ENCODE results near the gene BCAN. TPM values are rescaled to one million over a fixed set of nuclear protein-coding genes. Genes with fewer than 3 reads are reported as not detected.

BCAN gene
- total RNA-seq, 1 donor from 2014 or later: not detected

- intact Hi-C loops (cut with micrococcal nuclease): loop anchor here (5.0 kb wide), 2 partner anchors 86 to 219 kb away; no protein-coding TSS in a partner anchor
- DNase-seq (ENCODE audit: low spot score): no peak
- Mint-ChIP-seq H3K4me1 (ENCODE audit: low read depth) (peaks cover 23% of the 10 kb centered on the region), H3K27ac (no peak overlapping the region), H3K9me3 (no peaks in the 10 kb centered on the region), H3K36me3 (ENCODE audit: low read depth) (no peaks in the 10 kb centered on the region), H3K27me3 (ENCODE audit: insufficient read depth) (peaks cover 37% of the 10 kb centered on the region), H3K4me3 (no peak overlapping the region)
These were observed 66.3 kb downstream of the BCAN start for GRCh38 chr1:156708218-156708661.

GRCh38 chr1:156709031-156709430 lies 67.1 kb downstream of the BCAN start:
- Mint-ChIP-seq H3K36me3 (ENCODE audit: low read depth) (no peaks in the 10 kb centered on the region), H3K4me3 (no peak overlapping the region), H3K27me3 (ENCODE audit: insufficient read depth) (peaks cover 29% of the 10 kb centered on the region), H3K9me3 (no peaks in the 10 kb centered on the region), H3K4me1 (ENCODE audit: low read depth) (peaks cover 22% of the 10 kb centered on the region), H3K27ac (no peak overlapping the region)
- DNase-seq (ENCODE audit: low spot score): no peak
- intact Hi-C loops (cut with micrococcal nuclease): loop anchor here (5.0 kb wide), 2 partner anchors 87 to 218 kb away; no protein-coding TSS in a partner anchor

Other genes starting within 250 kb of the BCAN start
- gene MEF2D, start 141.3 kb upstream of the BCAN start, total RNA-seq: 36.3 and 37.0 TPM in 2 replicates
- gene IQGAP3, start 69.6 kb upstream of the BCAN start, total RNA-seq: 10.3 and 11.2 TPM in 2 replicates
- gene TTC24, start 62.4 kb upstream of the BCAN start, total RNA-seq: 3.7 and 4.1 TPM in 2 replicates
- 77.8 and 78.0 TPM in 2 replicates for gene NAXE, start 50.3 kb upstream of the BCAN start, total RNA-seq
- 102 and 104 TPM in 2 replicates for gene GPATCH4, start 40.6 kb upstream of the BCAN start, total RNA-seq
- gene HAPLN2, start 22.7 kb upstream of the BCAN start, total RNA-seq: not detected in 2 replicates
- gene NES, start 35.3 kb downstream of the BCAN start, total RNA-seq: not detected in 2 replicates
- gene CRABP2, start 63.5 kb downstream of the BCAN start, total RNA-seq: 1.4 and 1.6 TPM in 2 replicates
- 31.6 and 38.9 TPM in 2 replicates for gene METTL25B, start 86.4 kb downstream of the BCAN start, total RNA-seq
- gene ISG20L2, start 86.6 kb downstream of the BCAN start, total RNA-seq: 73.7 and 81.5 TPM in 2 replicates
- 132 and 135 TPM in 2 replicates for gene MRPL24, start 99.0 kb downstream of the BCAN start, total RNA-seq
- 371 and 374 TPM in 2 replicates for gene HDGF, start 109.6 kb downstream of the BCAN start, total RNA-seq
- gene PRCC, start 125.4 kb downstream of the BCAN start, total RNA-seq: 117 TPM in 2 replicates
- 283 and 286 TPM in 2 replicates for gene SH2D2A, start 174.7 kb downstream of the BCAN start, total RNA-seq
- 0.65 and 0.78 TPM in 2 replicates for gene INSRR, start 217.0 kb downstream of the BCAN start, total RNA-seq
- gene NTRK1, start 218.7 kb downstream of the BCAN start, total RNA-seq: 49.1 and 49.8 TPM in 2 replicates

All from activated T-helper 1 cell treated with anti-CD3 and anti-CD28 coated beads, Interleukin-12 subunit alpha, Interleukin-12 subunit beta, Interleukin-2, Interleukin-4 antibody, amounts not matched to agents 30 ng/mL and 10 ng/mL and 1 ng/mL, durations not matched to agents 14 hours and 24 hours and 36 hours (primary cell).